AG04450 (cell line): Measurements from ENCODE around the gene OLFM3. TPM values are rescaled to one million over a fixed set of nuclear protein-coding genes. Genes with fewer than 3 reads are reported as not detected.

Experiments used
- CTCF ChIA-PET: fragments of 300-600, 350-600 bp; formaldehyde crosslinking; extraction: SDS; loops from one replicate; lab custom pipeline; 2022; ENCODE audit warnings: antibody characterized with exemption, inconsistent platforms; lab: Charles Lee
- POLR2A ChIA-PET: fragments of 350-600 bp; formaldehyde crosslinking; extraction: SDS; loops from one replicate; lab custom pipeline; 2021; ENCODE audit warnings: antibody characterized with exemption, inconsistent platforms; lab: Yijun Ruan, JAX
- DNase-seq: peaks from one replicate; pipeline ENCODE4 v3.0.0-alpha.2; 2011; ENCODE audit warnings: low read depth, low spot score
- H3K27ac ChIP-seq: one replicate; pipeline ENCODE4 v1.5.1; 2012; ENCODE audit warnings: low read depth, low read length, control low read depth
- H3K27me3 ChIP-seq: one replicate; pipeline ENCODE4 v1.6.0; 2012; ENCODE audit warnings: low read length; ENCODE audit not compliant: control insufficient read depth, insufficient read depth
- H3K4me3 ChIP-seq: 2 replicates; pipeline ENCODE4 v1.5.1; 2011; ENCODE audit warnings: mild to moderate bottlenecking, low read depth, low read length, control low read depth
- H3K9me3 ChIP-seq: 2 replicates; pipeline ENCODE4 v1.5.1; 2012; ENCODE audit warnings: low read length; ENCODE audit not compliant: control insufficient read depth, insufficient read depth
- CTCF ChIP-seq: IDR thresholded peaks from 2 replicates; pipeline ENCODE4 v1.5.1; 2011; ENCODE audit warnings: low read depth, low read length, control low read depth, inconsistent platforms
- polyA plus RNA-seq: library from polyadenylated mRNA; depleted of rRNA; stranded (reverse); fragments of >200 nt; gene quantifications from 2 replicates; pipeline ENCODE4 v1.2.3, GENCODE V29; 2011

OLFM3 gene
- polyA plus RNA-seq, 1 experiment = not detected

GRCh38 chr1:101967871-101968270 lies 28.9 kb downstream of the OLFM3 start:
- H3K27me3 ChIP-seq = no peaks in the 10 kb centered on the region
- no peak overlapping the region for H3K27ac ChIP-seq
- H3K4me3 ChIP-seq = no peak overlapping the region
- H3K9me3 ChIP-seq = no peaks in the 10 kb centered on the region
- TF ChIP-seq CTCF = no peak
- CTCF ChIA-PET = no interaction called here
- no peak for DNase-seq
- POLR2A ChIA-PET = no interaction called here

GRCh38 chr1:101965341-101965740 lies 31.4 kb downstream of the OLFM3 start:
- Histone ChIP-seq H3K27ac (no peak overlapping the region), H3K9me3 (no peaks in the 10 kb centered on the region), H3K4me3 (no peak overlapping the region), H3K27me3 (no peaks in the 10 kb centered on the region)
- TF ChIP-seq CTCF = no peak
- CTCF ChIA-PET = no interaction called here
- DNase-seq = no peak
- POLR2A ChIA-PET = no interaction called here

DNA sequence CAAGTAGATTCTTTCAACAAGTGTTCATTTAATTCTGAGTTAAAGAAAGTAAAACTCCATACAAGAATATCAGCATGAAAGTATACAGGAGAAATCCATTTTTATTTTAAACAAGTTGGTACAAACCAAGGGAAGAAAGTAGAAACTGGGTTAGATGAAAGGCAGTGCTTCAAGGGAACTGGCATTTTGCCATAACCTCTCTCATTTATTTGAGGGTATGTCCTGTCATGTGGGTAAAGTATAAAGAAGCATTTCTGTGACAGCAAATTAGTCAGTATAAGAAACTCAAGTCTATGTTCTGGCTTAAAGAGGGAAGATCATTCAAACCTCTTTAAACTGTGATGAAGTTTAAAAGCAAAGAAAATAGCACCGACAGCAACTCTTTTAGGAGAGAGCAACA lies 32.0 kb downstream of the OLFM3 start:
- Histone ChIP-seq H3K27me3 (no peaks in the 10 kb centered on the region), H3K4me3 (no peak overlapping the region), H3K9me3 (no peaks in the 10 kb centered on the region), H3K27ac (no peak overlapping the region)
- TF ChIP-seq CTCF = no peak
- no peak for DNase-seq
- CTCF ChIA-PET = no interaction called here
- POLR2A ChIA-PET = no interaction called here

DNA sequence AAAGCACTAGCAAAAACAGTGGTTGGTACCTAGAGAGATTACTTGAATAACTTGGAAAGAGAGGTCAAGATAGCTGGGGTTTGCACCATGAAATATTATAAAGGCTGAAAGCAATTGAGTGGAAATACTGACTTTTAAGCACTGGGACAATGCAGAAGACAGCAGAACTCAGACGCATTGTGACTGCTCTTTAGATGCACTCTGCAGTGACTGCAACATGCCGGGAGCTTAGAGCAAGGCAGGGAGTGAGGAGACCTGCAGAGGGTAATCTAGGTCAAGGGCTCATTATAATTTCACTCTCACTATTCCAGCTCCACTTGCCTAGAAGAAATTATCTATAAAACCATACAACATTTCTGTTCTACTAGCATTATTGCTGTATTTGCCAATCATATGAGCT lies 36.6 kb downstream of the OLFM3 start:
- no peak overlapping the region for H3K27ac ChIP-seq
- TF ChIP-seq CTCF = no peak
- ChIA-PET POLR2A (no interaction called here), CTCF (no interaction called here)
- no peak for DNase-seq
- no peak overlapping the region for H3K4me3 ChIP-seq
- H3K9me3 ChIP-seq = no peaks in the 10 kb centered on the region
- H3K27me3 ChIP-seq = no peaks in the 10 kb centered on the region

DNA sequence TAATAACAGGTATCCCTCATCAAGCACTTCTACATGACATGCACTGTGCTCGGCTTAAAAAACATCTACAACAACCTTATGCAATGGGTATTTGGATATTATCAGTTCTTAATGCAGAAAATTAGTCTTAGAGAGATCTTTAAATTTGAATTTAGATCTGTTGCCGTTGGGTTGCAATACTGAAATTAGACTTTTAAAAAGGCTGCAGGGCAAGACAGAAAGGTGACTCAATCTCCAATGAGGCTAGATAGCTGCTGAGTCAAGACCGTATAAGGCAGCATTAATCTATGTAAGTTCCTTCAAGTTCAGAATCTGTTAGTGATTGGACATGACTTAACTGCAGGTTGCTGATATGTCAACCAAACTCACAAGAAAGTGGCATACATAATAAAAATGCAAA lies 37.3 kb downstream of the OLFM3 start:
- Histone ChIP-seq H3K27ac (no peak overlapping the region), H3K27me3 (no peaks in the 10 kb centered on the region), H3K9me3 (no peaks in the 10 kb centered on the region), H3K4me3 (no peak overlapping the region)
- TF ChIP-seq CTCF = no peak
- ChIA-PET CTCF (no interaction called here), POLR2A (no interaction called here)
- DNase-seq = no peak
